MCF 10A (cell line): ENCODE measurements around the gene CCP110. TPM values are rescaled to one million over a fixed set of nuclear protein-coding genes. Genes with fewer than 3 reads are reported as not detected.

Experiments used
- BruUV-seq: library from RNA; stranded (reverse); fragments of 400-500 nt; replicated peaks from 2 replicates; lab custom pipeline; 2021; lab: Mats Ljungman, UMichigan
- CTCF ChIA-PET: fragments of 300-600 bp; sonication (Branson Sonifier 250); formaldehyde crosslinking; extraction: SDS; loops from one replicate; lab custom pipeline; 2021; ENCODE audit warnings: antibody characterized with exemption, inconsistent platforms; lab: Yijun Ruan, JAX
- POLR2A ChIA-PET: fragments of 300-600, 350-650 bp; sonication (Branson Sonifier 250); formaldehyde crosslinking; extraction: SDS; loops from one replicate; lab custom pipeline; 2020; ENCODE audit warnings: antibody characterized with exemption, inconsistent platforms; lab: Yijun Ruan, JAX
- DNase-seq: peaks from one replicate; pipeline ENCODE4 v3.0.0-alpha.2; 2018; ENCODE audit not compliant: unreplicated experiment
- H3K27ac Mint-ChIP-seq: one replicate; pipeline ENCODE4 v1.8.0; 2022; ENCODE audit warnings: mild to moderate bottlenecking, low read depth, mixed read lengths; ENCODE audit not compliant: unreplicated experiment
- H3K27me3 Mint-ChIP-seq: one replicate; pipeline ENCODE4 v1.8.0; 2022; ENCODE audit warnings: mixed read lengths; ENCODE audit not compliant: insufficient read depth, unreplicated experiment
- H3K36me3 Mint-ChIP-seq: one replicate; pipeline ENCODE4 v1.8.0; 2022; ENCODE audit warnings: mild to moderate bottlenecking, moderate library complexity, mixed read lengths; ENCODE audit not compliant: insufficient read depth, unreplicated experiment
- H3K4me1 Mint-ChIP-seq: one replicate; pipeline ENCODE4 v1.8.0; 2022; ENCODE audit warnings: mixed read lengths; ENCODE audit not compliant: insufficient read depth, unreplicated experiment
- H3K4me3 Mint-ChIP-seq: one replicate; pipeline ENCODE4 v1.8.0; 2022; ENCODE audit warnings: mild to moderate bottlenecking, moderate library complexity, mixed read lengths; ENCODE audit not compliant: unreplicated experiment
- H3K9me3 Mint-ChIP-seq: one replicate; pipeline ENCODE4 v1.8.0; 2022; ENCODE audit warnings: mixed read lengths; ENCODE audit not compliant: unreplicated experiment
- intact Hi-C: fragments of 100-400 bp; cut with micrococcal nuclease; formaldehyde crosslinking; loops from 2 replicates; pipeline ENCODE4 v1.14.1; 2022
- total RNA-seq: library from RNA; stranded (reverse); gene quantifications from 2 replicates; pipeline ENCODE4 v1.2.3, GENCODE V29; 2022
- TF ChIP-seq, protein P1 (sequence below): fragments of 200-600 bp; IDR thresholded peaks from one replicate; pipeline ENCODE4 v1.8.0; 2022; ENCODE audit warnings: antibody characterized with exemption, mild to moderate bottlenecking; ENCODE audit not compliant: unreplicated experiment

Gene CCP110
- total RNA-seq, 1 experiment from 2014 or later: 14.2 TPM

DNA sequence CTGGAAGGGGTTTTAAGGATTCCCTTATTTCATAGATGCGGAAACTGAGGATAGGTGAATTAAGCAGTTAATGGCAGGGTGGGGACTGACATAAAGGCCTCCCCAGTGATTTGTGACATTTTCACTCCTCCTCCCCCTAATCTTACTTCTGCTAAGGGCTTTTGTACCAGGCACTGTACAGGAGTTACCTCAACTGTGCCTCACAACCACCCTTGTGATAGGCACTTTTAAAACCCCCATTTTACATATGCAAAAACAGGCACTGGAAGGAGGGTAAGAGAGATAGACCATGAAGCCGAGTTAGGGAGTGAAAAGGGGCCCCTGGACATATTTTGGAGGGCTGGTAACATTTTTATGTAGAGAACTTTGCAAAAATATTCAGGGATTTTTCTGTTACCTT is 982 bp upstream of the CCP110 start:
- no peak overlapping the region for H3K27ac Mint-ChIP-seq
- intact Hi-C loops: loop anchor here (1.0 kb wide), 1 partner anchor 33 kb away; the partner anchor contains the start of gene VPS35L

DNA sequence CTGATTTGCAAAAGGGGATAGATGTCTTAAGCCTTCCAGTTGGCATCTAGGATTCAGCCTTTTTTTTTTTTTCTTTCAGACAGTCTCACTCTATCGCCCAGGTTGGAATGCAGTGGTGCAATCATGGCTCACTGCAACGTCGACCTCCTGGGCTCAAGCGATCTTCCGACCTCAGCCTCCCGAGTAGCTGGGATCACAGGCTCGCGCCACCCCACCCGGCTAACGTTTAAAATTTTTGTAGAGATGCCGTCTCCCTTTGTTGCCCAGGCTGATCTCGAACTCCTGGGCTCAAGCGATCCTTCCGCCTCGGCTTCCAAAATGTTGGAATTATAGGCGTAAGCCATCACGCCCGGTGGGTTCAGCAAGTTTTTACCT is 571 bp upstream of the CCP110 start:
- peaks cover 34% of the 10 kb centered on the region for H3K4me1 Mint-ChIP-seq
- DNase-seq: no peak
- peaks cover 12% of the 10 kb centered on the region for H3K36me3 Mint-ChIP-seq
- H3K9me3 Mint-ChIP-seq: no peaks in the 10 kb centered on the region
- no peak overlapping the region for H3K27ac Mint-ChIP-seq
- no peak overlapping the region for H3K4me3 Mint-ChIP-seq
- ChIA-PET CTCF (interaction anchor here (2.5 kb wide), 2 partner anchors 20 to 32 kb away, joined by 12 to 24 read pairs; partner anchors contain the start of gene VPS35L), POLR2A (interaction anchor here (0.6 to 2.3 kb wide), 8 partner anchors 19 to 1213 kb away, joined by 3 to 32 read pairs (median 4); partner anchors contain the start of genes COQ7, IQCK, KNOP1 and SMG1)
- BruUV-seq: no TSS peak
- H3K27me3 Mint-ChIP-seq: no peaks in the 10 kb centered on the region
- TF ChIP-seq, protein P1, sequence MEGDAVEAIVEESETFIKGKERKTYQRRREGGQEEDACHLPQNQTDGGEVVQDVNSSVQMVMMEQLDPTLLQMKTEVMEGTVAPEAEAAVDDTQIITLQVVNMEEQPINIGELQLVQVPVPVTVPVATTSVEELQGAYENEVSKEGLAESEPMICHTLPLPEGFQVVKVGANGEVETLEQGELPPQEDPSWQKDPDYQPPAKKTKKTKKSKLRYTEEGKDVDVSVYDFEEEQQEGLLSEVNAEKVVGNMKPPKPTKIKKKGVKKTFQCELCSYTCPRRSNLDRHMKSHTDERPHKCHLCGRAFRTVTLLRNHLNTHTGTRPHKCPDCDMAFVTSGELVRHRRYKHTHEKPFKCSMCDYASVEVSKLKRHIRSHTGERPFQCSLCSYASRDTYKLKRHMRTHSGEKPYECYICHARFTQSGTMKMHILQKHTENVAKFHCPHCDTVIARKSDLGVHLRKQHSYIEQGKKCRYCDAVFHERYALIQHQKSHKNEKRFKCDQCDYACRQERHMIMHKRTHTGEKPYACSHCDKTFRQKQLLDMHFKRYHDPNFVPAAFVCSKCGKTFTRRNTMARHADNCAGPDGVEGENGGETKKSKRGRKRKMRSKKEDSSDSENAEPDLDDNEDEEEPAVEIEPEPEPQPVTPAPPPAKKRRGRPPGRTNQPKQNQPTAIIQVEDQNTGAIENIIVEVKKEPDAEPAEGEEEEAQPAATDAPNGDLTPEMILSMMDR: no peak
- intact Hi-C loops: loop anchor here (1.0 kb wide), 1 partner anchor 32 kb away; the partner anchor contains the start of gene VPS35L

More for the DNA sequence above, 982 bp upstream of the CCP110 start:
- Mint-ChIP-seq H3K9me3 (no peaks in the 10 kb centered on the region), H3K27me3 (no peaks in the 10 kb centered on the region), H3K4me3 (no peak overlapping the region), H3K4me1 (peaks cover 34% of the 10 kb centered on the region), H3K36me3 (peaks cover 11% of the 10 kb centered on the region)
- no peak for DNase-seq
- TF ChIP-seq, protein P1: no peak
- ChIA-PET CTCF (no interaction called here), POLR2A (interaction anchor here (1.1 to 2.4 kb wide), 5 partner anchors 14 to 732 kb away, joined by 3 to 12 read pairs (median 3); partner anchors contain the start of genes RPS15A and VPS35L)
- BruUV-seq: no TSS peak

DNA sequence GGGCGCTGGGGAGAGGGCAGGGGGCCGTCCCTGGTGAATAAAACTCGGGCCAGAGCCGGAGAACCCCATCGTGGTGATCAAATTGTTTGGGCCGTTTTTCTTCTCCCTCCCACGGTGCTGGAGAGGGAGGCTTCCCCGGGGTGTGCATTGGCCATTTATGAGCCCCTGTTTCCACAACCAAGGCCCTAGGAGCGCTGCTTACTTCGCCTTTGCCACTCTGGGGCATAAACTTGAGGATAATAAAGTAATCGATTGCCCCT is 544 bp downstream of the CCP110 start:
- CTCF ChIA-PET: interaction anchor here (0.7 to 2.5 kb wide), 5 partner anchors 21 to 715 kb away, joined by 3 to 24 read pairs (median 4); partner anchors contain the start of gene VPS35L
- Mint-ChIP-seq H3K4me1 (peaks cover 25% of the 10 kb centered on the region), H3K36me3 (peaks cover 6% of the 10 kb centered on the region), H3K4me3 (peak overlapping the region; percentile 85), H3K9me3 (no peaks in the 10 kb centered on the region), H3K27ac (peak overlapping the region; percentile 70), H3K27me3 (no peaks in the 10 kb centered on the region)
- intact Hi-C loops: no loop called here
- POLR2A ChIA-PET: interaction anchor here (0.6 to 2.3 kb wide), 16 partner anchors 8 to 734 kb away, joined by 3 to 32 read pairs (median 4); partner anchors contain the start of genes COQ7, RPS15A, SMG1 and VPS35L
- TF ChIP-seq, protein P1: no peak
- DNase-seq: no peak
- BruUV-seq: no TSS peak

DNA sequence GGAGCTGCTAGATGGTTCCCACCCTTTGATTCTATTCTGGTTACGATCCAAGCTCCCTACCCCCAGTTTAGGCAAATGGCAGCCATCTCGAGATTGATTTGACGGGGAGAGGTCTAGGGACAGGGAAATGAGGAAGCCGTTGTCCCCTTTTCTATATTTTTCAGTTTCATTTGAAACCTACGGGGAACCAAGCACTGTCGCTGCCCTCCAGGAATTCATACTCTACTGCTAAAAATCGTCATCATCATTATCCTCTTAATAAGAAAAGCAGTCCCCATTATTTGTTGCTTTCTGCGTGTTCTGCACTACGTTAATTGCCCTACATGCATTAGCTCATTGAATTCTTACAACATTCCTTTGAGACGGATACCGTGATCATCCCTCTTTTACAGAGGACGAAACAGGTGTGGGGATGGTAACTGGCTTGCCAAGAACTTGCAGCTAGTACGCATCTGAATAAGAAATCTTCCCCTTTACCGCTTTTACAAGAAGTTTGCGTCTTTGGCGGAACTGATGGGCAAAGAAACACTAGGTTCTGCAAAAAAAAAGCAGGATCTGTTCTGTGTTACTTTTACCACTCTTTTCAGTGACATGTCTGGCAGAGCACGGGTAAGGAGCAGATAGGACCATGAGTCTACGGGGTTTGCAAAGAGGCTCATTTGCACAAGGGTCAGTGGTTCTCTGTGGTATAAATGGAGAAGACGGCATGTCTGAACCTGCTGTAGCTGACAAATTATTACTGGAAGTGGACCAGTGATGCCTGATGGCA is 1.1 kb downstream of the CCP110 start:
- H3K27ac Mint-ChIP-seq: peak overlapping the region; percentile 57
- POLR2A ChIA-PET: interaction anchor here (0.5 to 2.3 kb wide), 18 partner anchors 8 to 735 kb away, joined by 3 to 32 read pairs (median 4); partner anchors contain the start of genes COQ7, IQCK, KNOP1 and RPS15A
- H3K9me3 Mint-ChIP-seq: no peaks in the 10 kb centered on the region
- CTCF ChIA-PET: interaction anchor here (0.6 to 2.5 kb wide), 9 partner anchors 22 to 716 kb away, joined by 3 to 24 read pairs (median 4); partner anchors contain the start of gene VPS35L
- intact Hi-C loops: no loop called here
- TF ChIP-seq, protein P1: no peak
- H3K4me1 Mint-ChIP-seq: peaks cover 25% of the 10 kb centered on the region
- no peaks in the 10 kb centered on the region for H3K27me3 Mint-ChIP-seq
- H3K36me3 Mint-ChIP-seq: peaks cover 11% of the 10 kb centered on the region
- H3K4me3 Mint-ChIP-seq: peak overlapping the region; percentile 85
- peak; percentile 40 for DNase-seq
- BruUV-seq: TSS peak; percentile 29
